HepG2 (cell line): Measurements from ENCODE around the gene ENDOD1. TPM values are rescaled to one million over a fixed set of nuclear protein-coding genes. Genes with fewer than 3 reads are reported as not detected.

Experiments used
- ATAC-seq: fragments of 200-7000 bp; cut with Tn5 transposase; 3 replicates; pipeline ENCODE4 v1.9.1; 2020; ENCODE audit warnings: mild to moderate bottlenecking, moderate library complexity
- BruUV-seq: library from RNA; stranded (reverse); fragments of 400-500 nt; replicated peaks from 2 replicates; lab custom pipeline; 2021; lab: Mats Ljungman, UMichigan
- CTCF ChIA-PET: fragments of 300-600 bp; formaldehyde crosslinking; extraction: SDS; loops from one replicate; lab custom pipeline; 2021; ENCODE audit warnings: low total read pairs, inconsistent platforms, low intra/inter-chr PET ratio; lab: Yijun Ruan, JAX
- POLR2A ChIA-PET: fragments of 350-600 bp; sonication (Branson Sonifier 250); formaldehyde crosslinking; loops from one replicate; lab custom pipeline; 2020; ENCODE audit warnings: antibody characterized with exemption, inconsistent platforms; lab: Yijun Ruan, JAX
- DNase-seq: peaks from one replicate; pipeline ENCODE4 v3.0.0-alpha.2; 2015; ENCODE audit warnings: low spot score
- FAIRE-seq: peaks from 3 replicates; lab custom pipeline; 2011; peaks lifted over from hg19 to GRCh38; lab: Jason Lieb, UNC
- H2AFZ ChIP-seq: one replicate; pipeline ENCODE4 v1.6.1; 2011; ENCODE audit warnings: low read length, inconsistent platforms
- H3K27ac ChIP-seq: fragments of 300-600 bp; 3 replicates; pipeline ENCODE4 v1.8.0; 2011; ENCODE audit warnings: mixed run types, mild to moderate bottlenecking, mixed read lengths, low read length, inconsistent platforms; ENCODE audit not compliant: insufficient read depth; ENCODE audit errors: extremely low read length
- H3K27me3 ChIP-seq, 2 experiments: fragments of 200-600 bp in 1 of 2; 2 replicates in 1 of 2; 3 replicates in 1 of 2; pipeline versions ENCODE4 v1.6.0 to v1.8.0; 2011; ENCODE audit warnings: low read length in 2 of 2, mild to moderate bottlenecking in 2 of 2, moderate library complexity in 2 of 2, inconsistent platforms in 1 of 2; ENCODE audit not compliant: insufficient read depth in 2 of 2, control insufficient read depth in 1 of 2
- H3K36me3 ChIP-seq, 2 experiments: fragments of 200-600 bp in 1 of 2; replicated peaks in 1 of 2; 2 replicates in 1 of 2; 3 replicates in 1 of 2; pipeline versions ENCODE4 v1.5.1 to v1.8.0; 2011; ENCODE audit warnings: low read length in 2 of 2, inconsistent platforms in 1 of 2; ENCODE audit not compliant: insufficient read depth in 2 of 2, control insufficient read depth in 1 of 2
- H3K4me1 ChIP-seq: 2 replicates; pipeline ENCODE4 v1.5.1; 2012; ENCODE audit warnings: low read length, inconsistent platforms; ENCODE audit not compliant: insufficient read depth
- H3K4me2 ChIP-seq: 2 replicates; pipeline ENCODE4 v1.6.0; 2011; ENCODE audit warnings: low read depth, low read length, inconsistent platforms
- H3K4me3 ChIP-seq, 3 experiments: fragments of 200-600 bp in 1 of 3; sonication (generic), shearing (Covaris generic) in 1 of 3; replicated peaks in 1 of 3; 2 replicates each; pipeline ENCODE4 v1.5.1; 2011 to 2016; ENCODE audit warnings: low read length in 3 of 3, inconsistent platforms in 2 of 3, low read depth in 2 of 3, mild to moderate bottlenecking in 2 of 3, control low read depth in 1 of 3, mixed read lengths in 1 of 3; ENCODE audit not compliant: insufficient read depth in 1 of 3
- H3K79me2 ChIP-seq: one replicate; pipeline ENCODE4 v1.6.1; 2011; ENCODE audit warnings: low read length, inconsistent platforms; ENCODE audit not compliant: insufficient read depth
- H3K9ac ChIP-seq: 2 replicates; pipeline ENCODE4 v1.6.0; 2011; ENCODE audit warnings: mild to moderate bottlenecking, low read depth, low read length, inconsistent platforms; ENCODE audit not compliant: insufficient read depth
- H3K9me3 ChIP-seq: 2 replicates; pipeline ENCODE4 v1.5.1; 2012; ENCODE audit warnings: mild to moderate bottlenecking, low read length
- H4K20me1 ChIP-seq: 2 replicates; pipeline ENCODE4 v1.6.0; 2011; ENCODE audit warnings: inconsistent platforms, mild to moderate bottlenecking, low read length, moderate library complexity; ENCODE audit not compliant: insufficient read depth
- BHLHE40 ChIP-seq: IDR thresholded peaks from 2 replicates; pipeline ENCODE4 v1.6.1; 2011; ENCODE audit warnings: low read length, improper control_type of control experiment
- CHD2 ChIP-seq: IDR thresholded peaks from 2 replicates; pipeline ENCODE4 v1.6.1; 2011; ENCODE audit warnings: low read depth, low read length, improper control_type of control experiment
- DMAP1 ChIP-seq: IDR thresholded peaks from 2 replicates; pipeline ENCODE4 v1.6.1; 2016
- ELK4 ChIP-seq: sonication (generic); formaldehyde crosslinking; IDR thresholded peaks from 2 replicates; pipeline ENCODE4 v1.9.0; 2021; ENCODE audit warnings: missing genetic modification reagents, borderline replicate concordance
- KAT8 ChIP-seq: IDR thresholded peaks from 2 replicates; pipeline ENCODE4 v1.6.1; 2016; ENCODE audit warnings: missing genetic modification reagents, missing compliant biosample characterization
- KLF15 ChIP-seq: sonication (generic); formaldehyde crosslinking; IDR thresholded peaks from 2 replicates; pipeline ENCODE4 v1.8.1; 2023; ENCODE audit warnings: borderline replicate concordance, mild to moderate bottlenecking, inconsistent platforms, missing genetic modification reagents, mixed read lengths
- MAFF ChIP-seq: IDR thresholded peaks from 2 replicates; pipeline ENCODE4 v1.6.1; 2011; ENCODE audit warnings: low read depth, low read length, improper control_type of control experiment
- NCOR1 ChIP-seq: fragments of 200-600 bp; sonication (generic); IDR thresholded peaks from 2 replicates; pipeline ENCODE4 v1.7.0; 2017; ENCODE audit warnings: antibody characterized with exemption, low read length, borderline replicate concordance
- PCBP2 ChIP-seq: fragments of 200-400 bp; formaldehyde crosslinking; optimal IDR thresholded peaks from 2 replicates; pipeline ENCODE3; 2018; ENCODE audit warnings: low read length, low read depth; ENCODE audit not compliant: poor library complexity, severe bottlenecking
- RARA ChIP-seq: IDR thresholded peaks from 2 replicates; pipeline ENCODE4 v1.6.1; 2016; ENCODE audit warnings: missing genetic modification reagents, missing compliant biosample characterization
- RCOR2 ChIP-seq: IDR thresholded peaks from 2 replicates; pipeline ENCODE4 v1.6.1; 2016; ENCODE audit warnings: missing biosample characterization, missing genetic modification reagents
- SOX6 ChIP-seq, 2 experiments: fragments of 450-650 bp in 1 of 2; sonication (generic) in 1 of 2; formaldehyde crosslinking in 1 of 2; IDR thresholded peaks; 2 replicates each; pipeline versions ENCODE4 v1.4.0 to v1.6.1; 2017 to 2020; ENCODE audit warnings: antibody characterized with exemption in 1 of 2, mild to moderate bottlenecking in 1 of 2, missing genetic modification reagents in 1 of 2
- TBL1XR1 ChIP-seq: fragments of 150-350 bp; IDR thresholded peaks from 2 replicates; pipeline ENCODE4 v1.6.1; 2014; ENCODE audit warnings: borderline replicate concordance, low read length; ENCODE audit not compliant: partially characterized antibody
- TERF1 ChIP-seq: sonication (generic); formaldehyde crosslinking; IDR thresholded peaks from 2 replicates; pipeline ENCODE4 v1.8.0; 2022; ENCODE audit warnings: mild to moderate bottlenecking, missing genetic modification reagents, moderate library complexity
- YY1 ChIP-seq: IDR thresholded peaks from 2 replicates; pipeline ENCODE4 v1.6.1; 2011; ENCODE audit warnings: low read length, low read depth, moderate library complexity, mild to moderate bottlenecking; ENCODE audit not compliant: insufficient read depth, insufficient replicate concordance
- ZNF121 ChIP-seq: sonication (generic); formaldehyde crosslinking; IDR thresholded peaks from 2 replicates; pipeline ENCODE4 v1.5.0; 2020; ENCODE audit warnings: mild to moderate bottlenecking, missing genetic modification reagents
- ZNF335 ChIP-seq: sonication (generic); formaldehyde crosslinking; IDR thresholded peaks from 2 replicates; pipeline ENCODE4 v1.4.0; 2020; ENCODE audit warnings: missing genetic modification reagents
- ZNF34 ChIP-seq: sonication (generic); formaldehyde crosslinking; IDR thresholded peaks from 2 replicates; pipeline ENCODE4 v1.4.0; 2020; ENCODE audit warnings: mild to moderate bottlenecking, missing genetic modification reagents, borderline replicate concordance
- ZNF441 ChIP-seq: sonication (generic); formaldehyde crosslinking; IDR thresholded peaks from 2 replicates; pipeline ENCODE4 v1.7.0; 2021; ENCODE audit warnings: missing genetic modification reagents, borderline replicate concordance
- ZNF451 ChIP-seq: sonication (generic); formaldehyde crosslinking; IDR thresholded peaks from 2 replicates; pipeline ENCODE4 v1.5.0; 2020; ENCODE audit warnings: mild to moderate bottlenecking, missing genetic modification reagents
- ZNF556 ChIP-seq: sonication (generic); formaldehyde crosslinking; IDR thresholded peaks from 2 replicates; pipeline ENCODE4 v1.4.0; 2020; ENCODE audit warnings: mild to moderate bottlenecking, missing genetic modification reagents, borderline replicate concordance
- ZNF562 ChIP-seq: sonication (generic); formaldehyde crosslinking; IDR thresholded peaks from 2 replicates; pipeline ENCODE4 v1.8.0; 2022; ENCODE audit warnings: missing genetic modification reagents, borderline replicate concordance
- ZNF670 ChIP-seq: sonication (generic); formaldehyde crosslinking; IDR thresholded peaks from 2 replicates; pipeline ENCODE4 v1.8.0; 2022; ENCODE audit warnings: mild to moderate bottlenecking, missing genetic modification reagents, borderline replicate concordance
- ZNF839 ChIP-seq: sonication (generic); formaldehyde crosslinking; IDR thresholded peaks from 2 replicates; pipeline ENCODE4 v1.4.0; 2020; ENCODE audit warnings: missing genetic modification reagents, mild to moderate bottlenecking, borderline replicate concordance
- WGBS: methylation state at CpG from one replicate; pipeline ENCODE4 v1.1.6; 2017; ENCODE audit warnings: low lambda C conversion rate; 5-methylcytosine and 5-hydroxymethylcytosine counted together
- in situ Hi-C: cut with HindIII; loops from 2 replicates; pipeline ENCODE4 v1.10.0; 2017; ENCODE audit warnings: low pct_unique_long_range_greater_than_20kb; ENCODE audit not compliant: extremely low pct_ligation_motif_present
- intact Hi-C: fragments of 100-400 bp; cut with micrococcal nuclease; formaldehyde crosslinking; loops from one replicate; pipeline ENCODE4 v1.10.0; 2022; ENCODE audit not compliant: unreplicated experiment
- polyA plus RNA-seq, 8 experiments: library from polyadenylated mRNA; depleted of rRNA in 3 of 8; stranded (reverse) in 7 of 8; unstranded in 1 of 8; fragments of >200 nt; fragmentation: Illumina TruSeq in 4 of 8; extraction: Trizol in 4 of 8; gene quantifications; 2 replicates each; pipeline versions ENCODE4 v1.2.1 to v1.2.3, GENCODE V29; 2011 to 2016; ENCODE audit warnings: low read depth in 4 of 8, missing spikeins in 1 of 8, mixed read lengths in 1 of 8; ENCODE audit not compliant: insufficient read depth in 1 of 8
- total RNA-seq, 5 experiments: library from RNA; depleted of rRNA; stranded (reverse); fragments of >200 nt; fragmentation: Illumina TruSeq; extraction: Trizol; gene quantifications; 2 replicates each; pipeline ENCODE4 v1.2.3, GENCODE V29; 2016; ENCODE audit warnings: low read depth in 1 of 5

The ENDOD1 gene
- total and polyA plus RNA-seq, 2 of the 13 experiments (the other 11 are each of a cell fraction or from before 2014, with no cell fraction given): 2.0 to 6.8 TPM

- TF ChIP-seq NCOR1: no peak
- TF ChIP-seq BHLHE40: no peak
- TF ChIP-seq KAT8 (CRISPR knock-in tag): no peak
- no peak for TF ChIP-seq RCOR2
- TF ChIP-seq KLF15 (CRISPR knock-in tag): no peak
- no peak for TF ChIP-seq ELK4
- TF ChIP-seq RARA (CRISPR knock-in tag): no peak
These were observed 35.3 kb upstream of the ENDOD1 start (continued) for GRCh38 chr11:95054356-95054755.

GRCh38 chr11:95055283-95055897 lies 34.3 kb upstream of the ENDOD1 start:
- Histone ChIP-seq H3K79me2 (no peaks in the 10 kb centered on the region), H3K4me2 (no peak overlapping the region), H4K20me1 (no peaks in the 10 kb centered on the region), H3K27ac (no peak overlapping the region), H3K27me3 (no peaks in the 10 kb centered on the region), H3K4me1 (0 out of 2 replicates have a peak, but pooled peaks cover 6% of the 10 kb centered on the region), H3K9ac (no peak overlapping the region), H3K4me3 (no peak overlapping the region), H3K36me3 (no peaks in the 10 kb centered on the region), H3K9me3 (no peaks in the 10 kb centered on the region), H2AFZ (no peak overlapping the region)
- no peak for ATAC-seq
- POLR2A ChIA-PET: no interaction called here
- intact Hi-C loops (no loop called here), in situ Hi-C loops (no loop called here)
- TF ChIP-seq MAFF (no peak), ZNF335 (CRISPR knock-in tag) (no peak), ZNF34 (CRISPR knock-in tag) (no peak), SOX6 (IDR thresholded peaks at IDR 0.05) (no peak), SOX6 (CRISPR knock-in tag; IDR thresholded peaks at IDR 0.05) (no peak), YY1 (no peak), DMAP1 (CRISPR knock-in tag) (no peak), ZNF451 (no peak), ZNF562 (CRISPR knock-in tag) (no peak), ZNF441 (CRISPR knock-in tag) (no peak), PCBP2 (no peak), ZNF670 (CRISPR knock-in tag) (no peak), ZNF556 (no peak), TERF1 (CRISPR knock-in tag) (no peak), CHD2 (no peak), TBL1XR1 (no peak), ZNF839 (CRISPR knock-in tag) (no peak), ZNF121 (CRISPR knock-in tag) (no peak)
- FAIRE-seq: no peak
- DNase-seq: no peak
- BruUV-seq: no TSS peak
- CTCF ChIA-PET: no interaction called here
- WGBS: 15% methylated on average over 2 of the region's 2 CpGs
